ENCODE measurements around the gene VAV2. TPM values are rescaled to one million over a fixed set of nuclear protein-coding genes. Genes with fewer than 3 reads are reported as not detected.
A peak's percentile ranks its signal among the peaks of the same experiment; 100 is the strongest.

Gene VAV2
- total and polyA plus RNA-seq, 12 donors = 3.3 to 96.2 (median 31.2) TPM

- H3K36me3 ChIP-seq (replicated peaks in 1 of 2) = no peaks in the 10 kb centered on the region
- TF ChIP-seq CTCF (IDR thresholded peaks at IDR 0.05) (peak; percentile 97 to 99 (median 99)), POLR2A (IDR thresholded peaks at IDR 0.05) (no peak)
- peaks cover 15 to 23% of the 10 kb centered on the region in 2 donors for H3K4me1 ChIP-seq (replicated peaks in 1 of 2)
- WGBS, 4 donors = 4 to 5% (median 5%) methylated on average over 6 to 11 of the region's 11 CpGs
- no peak overlapping the region for H3K4me3 ChIP-seq
- peak; percentile 69 to 89 (median 85) for DNase-seq
- no peaks in the 10 kb centered on the region for H3K27me3 ChIP-seq
- no peak overlapping the region for H3K27ac ChIP-seq
- intact Hi-C loops (cut with DNase I) = loop anchor here (2.0 kb wide), 2 partner anchors 200 to 202 kb away; no protein-coding TSS in a partner anchor
- no peaks in the 10 kb centered on the region for H3K9me3 ChIP-seq (replicated peaks in 1 of 3)
Measured at GRCh38 chr9:133994353-133995011, 2.4 kb upstream of the VAV2 start.

DNA sequence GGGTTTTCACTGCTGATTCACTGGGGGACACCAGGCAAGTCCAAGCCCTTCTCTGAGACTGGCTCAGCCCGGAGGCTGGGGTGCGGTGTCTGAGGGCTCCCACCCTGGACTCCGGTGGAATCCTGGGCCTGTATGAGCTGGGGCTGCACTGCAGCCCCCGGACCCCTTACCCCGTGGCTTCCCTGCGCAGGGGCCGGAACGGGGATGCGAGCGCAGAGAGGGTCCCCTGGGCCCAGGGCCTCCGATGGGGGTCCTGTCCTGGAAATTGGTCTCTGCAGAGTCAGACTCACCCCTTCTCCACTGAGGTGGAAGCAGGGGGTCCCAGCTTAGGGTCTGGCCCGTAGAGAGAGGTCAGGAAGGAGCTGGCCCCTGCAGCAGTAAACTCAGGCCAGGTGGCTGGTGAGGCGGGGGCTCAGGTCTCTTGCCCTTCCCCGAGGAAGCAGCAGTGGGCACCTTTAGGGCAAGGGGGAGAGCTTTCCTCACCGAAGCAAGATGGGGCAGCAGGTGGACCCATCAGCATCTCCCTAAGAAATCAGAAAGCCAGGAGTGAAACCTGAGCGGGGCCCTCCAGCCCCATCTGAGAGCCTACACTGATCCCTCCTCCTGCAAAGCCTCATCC is 1.6 kb upstream of the VAV2 start:
- Histone ChIP-seq H3K27me3 (no peaks in the 10 kb centered on the region), H3K4me3 (peak overlapping the region in 2 of 4 donors; percentile 91 to 96), H3K27ac (peak overlapping the region in 4 of 5 donors; percentile 96 to 99 (median 96)), H3K4me1 (replicated peaks in 1 of 2) (peaks cover 15 to 23% of the 10 kb centered on the region in 2 donors), H3K9me3 (replicated peaks in 1 of 3) (no peaks in the 10 kb centered on the region), H3K36me3 (replicated peaks in 1 of 2) (no peaks in the 10 kb centered on the region)
- peak in 1 of 7 donors; percentile 21 for DNase-seq
- TF ChIP-seq CTCF (IDR thresholded peaks at IDR 0.05) = no peak
- no peak for TF ChIP-seq POLR2A (IDR thresholded peaks at IDR 0.05)
- intact Hi-C loops (cut with DNase I) = loop anchor here (2.0 kb wide), 2 partner anchors 199 to 201 kb away; no protein-coding TSS in a partner anchor
- WGBS, 4 donors = 59 to 70% (median 65%) methylated on average over 2 to 16 of the region's 16 CpGs

GRCh38 chr9:133992780-133993634 is 883 bp upstream of the VAV2 start:
- H3K27ac ChIP-seq = peak overlapping the region; percentile 83 to 99 (median 96)
- TF ChIP-seq CTCF (IDR thresholded peaks at IDR 0.05) (peak in 5 of 6 experiments; percentile 29 to 56 (median 39)), POLR2A (IDR thresholded peaks at IDR 0.05) (peak; percentile 32 to 62)
- intact Hi-C loops (cut with DNase I) = no loop called here
- H3K36me3 ChIP-seq (replicated peaks in 1 of 2) = no peaks in the 10 kb centered on the region
- H3K4me1 ChIP-seq (replicated peaks in 1 of 2) = peaks cover 15 to 23% of the 10 kb centered on the region in 2 donors
- peak overlapping the region; percentile 35 to 96 (median 70) for H3K4me3 ChIP-seq
- 0 to 1% (median 0%) methylated on average over 3 to 74 of the region's 74 CpGs for WGBS, 4 donors
- H3K27me3 ChIP-seq = no peaks in the 10 kb centered on the region
- DNase-seq = peak; percentile 83 to 94 (median 91)
- no peaks in the 10 kb centered on the region for H3K9me3 ChIP-seq (replicated peaks in 1 of 3)

Measured in adrenal gland (tissue), 12 donors.